KMS-11 (cell line): ENCODE measurements around the gene KIAA1328.

Experiments used
- H2AFZ ChIP-seq: fragments of 200-600 bp; sonication (generic); 2 replicates; pipeline ENCODE4 v1.6.1; 2016; ENCODE audit warnings: antibody characterized with exemption, mixed run types, low read depth
- H3K27ac ChIP-seq: fragments of 200-600 bp; sonication (generic); 2 replicates; pipeline ENCODE4 v1.6.1; 2016; ENCODE audit warnings: mild to moderate bottlenecking, mixed run types
- H3K27me3 ChIP-seq: fragments of 200-600 bp; sonication (generic); 2 replicates; pipeline ENCODE4 v1.6.1; 2017; ENCODE audit warnings: mild to moderate bottlenecking, low read depth, mixed run types, moderate library complexity; ENCODE audit not compliant: insufficient read depth
- H3K36me3 ChIP-seq: fragments of 200-600 bp; sonication (generic); 2 replicates; pipeline ENCODE4 v1.6.1; 2017; ENCODE audit warnings: mild to moderate bottlenecking, mixed run types; ENCODE audit not compliant: insufficient read depth
- H3K4me1 ChIP-seq: fragments of 200-600 bp; sonication (generic); 2 replicates; pipeline ENCODE4 v1.6.1; 2016; ENCODE audit warnings: mild to moderate bottlenecking, low read depth, mixed run types; ENCODE audit not compliant: poor library complexity, severe bottlenecking
- H3K4me2 ChIP-seq: fragments of 200-600 bp; sonication (generic); 2 replicates; pipeline ENCODE4 v1.7.0; 2016; ENCODE audit warnings: mild to moderate bottlenecking, mixed run types
- H3K4me3 ChIP-seq: fragments of 200-600 bp; sonication (generic); IDR thresholded peaks from 2 replicates; pipeline ENCODE4 v1.6.1; 2017; ENCODE audit warnings: low read depth, low read length, mixed read lengths; ENCODE audit not compliant: insufficient read depth
- H3K79me2 ChIP-seq: fragments of 200-600 bp; sonication (generic); 2 replicates; pipeline ENCODE4 v1.6.1; 2016; ENCODE audit warnings: low read depth, mixed run types; ENCODE audit not compliant: insufficient read depth
- H3K9ac ChIP-seq: fragments of 200-600 bp; sonication (generic); 2 replicates; pipeline ENCODE4 v1.6.1; 2016; ENCODE audit warnings: mild to moderate bottlenecking, mixed run types
- H4K20me1 ChIP-seq: fragments of 200-600 bp; sonication (generic); 2 replicates; pipeline ENCODE4 v1.6.1; 2016; ENCODE audit warnings: mild to moderate bottlenecking, mixed run types; ENCODE audit not compliant: insufficient read depth
- TF ChIP-seq, protein P1 (sequence below): fragments of 200-600 bp; sonication (generic); conservative IDR thresholded peaks from 2 replicates; pipeline ENCODE4 v1.6.1; 2017; ENCODE audit warnings: low read depth, mild to moderate bottlenecking, antibody characterized with exemption, low read length, moderate library complexity, mixed read lengths

KIAA1328 gene

DNA sequence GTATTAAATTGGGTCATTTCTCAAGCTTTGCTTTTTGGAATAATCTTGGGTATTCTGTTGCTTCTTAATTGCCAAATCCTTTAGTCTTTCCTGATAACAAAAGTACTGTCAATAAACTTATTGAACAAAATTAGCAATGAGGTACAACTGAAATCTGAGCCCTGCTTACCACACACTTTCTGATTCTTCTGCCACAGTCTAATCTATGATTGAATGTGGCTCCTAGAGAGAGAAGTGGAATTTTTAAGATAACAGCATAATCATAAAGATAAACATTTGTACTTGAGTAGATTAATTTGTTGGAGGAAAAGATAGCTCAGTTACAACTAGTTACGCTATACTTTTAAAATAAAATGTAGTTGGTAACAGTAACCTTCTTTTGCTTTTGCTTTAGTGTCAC lies 381.9 kb downstream of the KIAA1328 start:
- Histone ChIP-seq H3K9ac (no peak overlapping the region), H3K79me2 (no peaks in the 10 kb centered on the region)

DNA sequence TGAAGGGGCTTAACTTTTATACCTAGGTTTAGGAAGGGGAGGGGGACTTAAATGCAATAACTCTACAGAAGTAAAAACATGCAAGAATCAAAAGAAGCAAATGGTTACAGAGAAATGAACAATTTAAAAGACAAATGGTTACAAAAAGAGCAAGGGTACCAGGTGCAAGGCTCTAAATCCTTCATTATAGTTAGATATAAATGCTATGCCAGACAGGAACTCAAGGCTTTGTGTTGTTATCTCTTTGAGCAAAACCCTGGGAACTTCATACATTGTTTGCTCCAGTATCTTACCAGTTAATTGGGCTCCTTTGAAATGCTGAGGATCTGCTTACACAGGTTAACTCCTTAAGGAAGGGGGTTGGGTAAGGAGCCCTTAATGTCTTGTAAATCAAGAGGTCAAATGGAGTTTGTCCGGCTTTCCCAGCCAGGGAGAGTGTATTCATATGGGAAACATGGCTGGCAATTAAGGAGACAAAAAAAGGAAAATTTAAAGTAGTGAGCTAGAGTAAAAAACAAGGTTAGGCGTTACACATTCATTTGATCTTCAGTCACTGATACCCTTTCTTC lies 389.2 kb downstream of the KIAA1328 start:
- Histone ChIP-seq H3K27ac (no peak overlapping the region), H3K4me3 (no peak overlapping the region), H2AFZ (no peak overlapping the region), H3K79me2 (no peaks in the 10 kb centered on the region), H3K4me1 (peaks cover 13% of the 10 kb centered on the region), H3K36me3 (no peaks in the 10 kb centered on the region), H3K27me3 (no peaks in the 10 kb centered on the region), H3K4me2 (no peak overlapping the region), H3K9ac (no peak overlapping the region), H4K20me1 (no peaks in the 10 kb centered on the region)
- TF ChIP-seq, protein P1, sequence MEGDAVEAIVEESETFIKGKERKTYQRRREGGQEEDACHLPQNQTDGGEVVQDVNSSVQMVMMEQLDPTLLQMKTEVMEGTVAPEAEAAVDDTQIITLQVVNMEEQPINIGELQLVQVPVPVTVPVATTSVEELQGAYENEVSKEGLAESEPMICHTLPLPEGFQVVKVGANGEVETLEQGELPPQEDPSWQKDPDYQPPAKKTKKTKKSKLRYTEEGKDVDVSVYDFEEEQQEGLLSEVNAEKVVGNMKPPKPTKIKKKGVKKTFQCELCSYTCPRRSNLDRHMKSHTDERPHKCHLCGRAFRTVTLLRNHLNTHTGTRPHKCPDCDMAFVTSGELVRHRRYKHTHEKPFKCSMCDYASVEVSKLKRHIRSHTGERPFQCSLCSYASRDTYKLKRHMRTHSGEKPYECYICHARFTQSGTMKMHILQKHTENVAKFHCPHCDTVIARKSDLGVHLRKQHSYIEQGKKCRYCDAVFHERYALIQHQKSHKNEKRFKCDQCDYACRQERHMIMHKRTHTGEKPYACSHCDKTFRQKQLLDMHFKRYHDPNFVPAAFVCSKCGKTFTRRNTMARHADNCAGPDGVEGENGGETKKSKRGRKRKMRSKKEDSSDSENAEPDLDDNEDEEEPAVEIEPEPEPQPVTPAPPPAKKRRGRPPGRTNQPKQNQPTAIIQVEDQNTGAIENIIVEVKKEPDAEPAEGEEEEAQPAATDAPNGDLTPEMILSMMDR, result no peak

More for the DNA sequence above, 381.9 kb downstream of the KIAA1328 start:
- no peak overlapping the region for H3K27ac ChIP-seq
- H3K4me2 ChIP-seq, result no peak overlapping the region
- H2AFZ ChIP-seq, result no peak overlapping the region
- H4K20me1 ChIP-seq, result no peaks in the 10 kb centered on the region
- no peaks in the 10 kb centered on the region for H3K4me1 ChIP-seq
- no peaks in the 10 kb centered on the region for H3K27me3 ChIP-seq
- no peak overlapping the region for H3K4me3 ChIP-seq
- H3K36me3 ChIP-seq, result no peaks in the 10 kb centered on the region
- TF ChIP-seq, protein P1, result no peak

DNA sequence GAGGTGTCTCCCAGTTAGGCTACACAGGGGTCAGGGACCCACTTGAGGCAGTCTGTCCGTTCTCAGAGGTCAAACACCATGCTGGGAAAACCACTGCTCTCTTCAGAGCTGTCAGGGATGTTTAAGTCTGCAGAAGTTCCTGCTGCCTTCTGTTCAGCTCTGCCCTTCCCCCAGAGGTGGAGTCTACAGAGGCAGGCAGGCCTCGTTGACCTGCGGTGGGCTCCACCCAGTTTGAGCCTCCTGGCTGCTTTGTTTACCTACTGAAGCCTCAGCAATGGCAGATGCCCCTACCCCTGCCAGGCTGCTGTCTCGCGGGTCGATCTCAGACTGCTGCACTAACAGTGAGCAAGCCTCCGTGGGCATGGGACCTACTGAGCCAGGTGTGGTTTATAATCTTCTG lies 390.3 kb downstream of the KIAA1328 start:
- no peak overlapping the region for H3K4me3 ChIP-seq
- no peaks in the 10 kb centered on the region for H3K36me3 ChIP-seq
- H3K27me3 ChIP-seq, result no peaks in the 10 kb centered on the region

DNA sequence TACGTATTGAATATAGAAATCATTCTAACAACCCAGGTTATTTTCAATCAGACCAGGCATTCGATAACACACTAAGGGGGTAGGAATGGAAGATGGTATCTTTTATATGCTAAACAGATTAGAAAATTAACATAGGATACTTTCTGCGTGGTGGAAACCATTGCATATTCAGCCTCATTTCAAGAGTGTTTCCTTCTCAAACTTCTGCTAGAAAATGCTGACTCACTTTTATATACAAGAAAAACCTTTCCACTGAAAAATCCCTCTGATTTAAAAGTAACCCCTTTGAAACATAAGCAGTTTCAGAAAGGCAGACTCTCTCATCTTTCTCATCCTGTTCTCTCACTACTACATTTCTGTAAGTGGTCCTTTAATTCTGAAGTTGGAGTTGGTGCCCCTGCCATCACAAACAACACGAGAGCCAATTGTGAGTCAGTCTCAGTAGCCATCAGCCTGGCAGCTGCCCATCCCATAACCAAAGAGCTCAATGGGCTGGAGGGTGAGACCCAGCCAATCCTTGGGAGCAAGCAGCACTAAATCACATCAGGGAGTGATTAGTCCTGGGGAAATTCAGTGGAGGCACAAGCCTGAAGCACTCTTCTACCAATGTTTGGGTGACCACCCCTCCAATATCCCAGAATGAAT lies 393.5 kb downstream of the KIAA1328 start:
- peak overlapping the region; percentile 28; the same call in 1 of the 2 replicates for H3K27ac ChIP-seq
- peaks cover 19% of the 10 kb centered on the region for H3K4me1 ChIP-seq
- TF ChIP-seq, protein P1, result no peak
- no peak overlapping the region for H2AFZ ChIP-seq
- no peak overlapping the region for H3K4me2 ChIP-seq
- no peaks in the 10 kb centered on the region for H3K79me2 ChIP-seq
- no peaks in the 10 kb centered on the region for H3K27me3 ChIP-seq
- no peaks in the 10 kb centered on the region for H4K20me1 ChIP-seq
- no peak overlapping the region for H3K4me3 ChIP-seq
- no peak overlapping the region for H3K9ac ChIP-seq
- no peaks in the 10 kb centered on the region for H3K36me3 ChIP-seq

More for the DNA sequence above, 390.3 kb downstream of the KIAA1328 start:
- Histone ChIP-seq H3K79me2 (no peaks in the 10 kb centered on the region), H3K27ac (no peak overlapping the region), H3K4me1 (peaks cover 19% of the 10 kb centered on the region), H2AFZ (no peak overlapping the region), H3K4me2 (no peak overlapping the region), H3K9ac (no peak overlapping the region), H4K20me1 (no peaks in the 10 kb centered on the region)
- TF ChIP-seq, protein P1, result no peak
